A549 (cell line): ENCODE measurements around the gene ADAMTS2. TPM values are rescaled to one million over a fixed set of nuclear protein-coding genes. Genes with fewer than 3 reads are reported as not detected.

Experiments
- ATAC-seq, 2 experiments: fragments of 200-7000 bp in 1 of 2; fragments of >200 bp in 1 of 2; cut with Nextera tagmentation in 1 of 2; cut with Tn5 transposase in 1 of 2; 3 replicates each; pipeline versions ENCODE4 v1.8.0 to v1.9.1; 2018 to 2020; ENCODE audit warnings: mild to moderate bottlenecking in 1 of 2, moderate library complexity in 1 of 2
- CTCF ChIA-PET: fragments of 300-600 bp; sonication (Branson Sonifier 250); formaldehyde crosslinking; extraction: SDS; loops from one replicate; lab custom pipeline; 2021; ENCODE audit warnings: antibody characterized with exemption, inconsistent platforms; lab: Yijun Ruan, JAX
- POLR2A ChIA-PET: fragments of 350-600 bp; formaldehyde crosslinking; extraction: SDS; loops from one replicate; lab custom pipeline; 2021; ENCODE audit warnings: antibody characterized with exemption, inconsistent platforms; lab: Yijun Ruan, JAX
- DNase-seq, 2 experiments: peaks; one replicate each; pipeline versions ENCODE4 v3.0.0 to v3.0.0-alpha.2; 2011 to 2016; ENCODE audit warnings: low read depth in 1 of 2, low spot score in 1 of 2
- FAIRE-seq: peaks from 2 replicates; lab custom pipeline; 2011; peaks lifted over from hg19 to GRCh38; lab: Jason Lieb, UNC
- H3K27ac ChIP-seq, 2 experiments: fragments of >200 bp; sonication (Bioruptor Twin); formaldehyde crosslinking; 3 replicates each; pipeline ENCODE4 v1.5.1; 2016 to 2017
- H3K4me1 ChIP-seq: fragments of >200 bp; sonication (Bioruptor Twin); formaldehyde crosslinking; 3 replicates; pipeline ENCODE4 v1.6.1; 2016
- H3K4me2 ChIP-seq: fragments of >200 bp; sonication (Bioruptor Twin); formaldehyde crosslinking; 3 replicates; pipeline ENCODE4 v1.6.1; 2016
- H3K4me3 ChIP-seq: fragments of >200 bp; sonication (Bioruptor Twin); formaldehyde crosslinking; 3 replicates; pipeline ENCODE4 v1.5.1; 2016
- H3K9me3 ChIP-seq: fragments of >200 bp; sonication (Bioruptor Twin); formaldehyde crosslinking; 3 replicates; pipeline ENCODE4 v1.6.1; 2016
- BCL3 ChIP-seq: fragments of >200 bp; sonication (Bioruptor Twin); formaldehyde crosslinking; IDR thresholded peaks from 3 replicates; pipeline ENCODE4 v1.6.1; 2016
- EHF ChIP-seq: fragments of 250-450 bp; sonication (Bioruptor Pico); IDR thresholded peaks from 2 replicates; pipeline ENCODE4 v1.5.0; 2020; ENCODE audit warnings: mild to moderate bottlenecking
- EHMT2 ChIP-seq: fragments of 200-600 bp; sonication (generic); IDR thresholded peaks from 2 replicates; pipeline ENCODE4 v1.6.1; 2016; ENCODE audit warnings: antibody characterized with exemption, low read depth, mild to moderate bottlenecking, moderate library complexity
- EP300 ChIP-seq, 2 experiments: fragments of >200 bp; sonication (Bioruptor Twin); formaldehyde crosslinking; IDR thresholded peaks; 2 replicates in 1 of 2; 3 replicates in 1 of 2; pipeline ENCODE4 v1.6.1; 2016 to 2017
- FOSB ChIP-seq: fragments of 250-450 bp; sonication (Bioruptor Pico); IDR thresholded peaks from 2 replicates; pipeline ENCODE4 v1.5.0; 2020; ENCODE audit warnings: mild to moderate bottlenecking, moderate library complexity
- FOSL2 ChIP-seq, 2 experiments: fragments of 450-650 bp in 1 of 2; fragments of >200 bp in 1 of 2; sonication (Bioruptor Twin) in 1 of 2; formaldehyde crosslinking; IDR thresholded peaks; 2 replicates each; pipeline versions ENCODE4 v1.5.0 to v1.6.1; 2016 to 2020; ENCODE audit warnings: mild to moderate bottlenecking in 1 of 2, moderate library complexity in 1 of 2
- GATA3 ChIP-seq: IDR thresholded peaks from 2 replicates; pipeline ENCODE4 v1.6.1; 2012; ENCODE audit warnings: borderline replicate concordance
- HMGXB4 ChIP-seq: fragments of 250-450 bp; sonication (Bioruptor Pico); IDR thresholded peaks from 2 replicates; pipeline ENCODE4 v1.5.0; 2021; ENCODE audit warnings: mild to moderate bottlenecking, moderate library complexity, borderline replicate concordance
- HOXA7 ChIP-seq: fragments of 250-450 bp; sonication (Bioruptor Pico); IDR thresholded peaks from 2 replicates; pipeline ENCODE4 v1.5.0; 2020; ENCODE audit warnings: mild to moderate bottlenecking, moderate library complexity
- HOXB13 ChIP-seq: fragments of 250-450 bp; sonication (Bioruptor Pico); IDR thresholded peaks from 2 replicates; pipeline ENCODE4 v1.5.0; 2020; ENCODE audit warnings: low read depth, mild to moderate bottlenecking, moderate library complexity
- JUNB ChIP-seq: fragments of >200 bp; sonication (Bioruptor Twin); formaldehyde crosslinking; IDR thresholded peaks from 2 replicates; pipeline ENCODE4 v1.6.1; 2016
- KDM5A ChIP-seq: fragments of 200-600 bp; sonication (generic); IDR thresholded peaks from 2 replicates; pipeline ENCODE4 v1.6.1; 2016; ENCODE audit warnings: antibody characterized with exemption, mild to moderate bottlenecking
- MAZ ChIP-seq: fragments of 150-350 bp; IDR thresholded peaks from 2 replicates; pipeline ENCODE4 v1.6.1; 2014; ENCODE audit warnings: antibody characterized with exemption, low read depth, low read length, borderline replicate concordance
- NFE2L2 ChIP-seq: fragments of 150-350 bp; conservative IDR thresholded peaks from 2 replicates; pipeline ENCODE4 v1.6.1; 2014; ENCODE audit warnings: low read length
- NPAS2 ChIP-seq: fragments of 250-450 bp; sonication (Bioruptor Pico); IDR thresholded peaks from 2 replicates; pipeline ENCODE4 v1.8.0; 2022; ENCODE audit warnings: mild to moderate bottlenecking, moderate library complexity, borderline replicate concordance
- NR3C1 ChIP-seq: fragments of >200 bp; sonication (Bioruptor Twin); formaldehyde crosslinking; IDR thresholded peaks from 3 replicates; pipeline ENCODE4 v1.6.1; 2017
- POLR2A ChIP-seq: IDR thresholded peaks from 2 replicates; pipeline ENCODE4 v1.6.1; 2012; ENCODE audit warnings: mild to moderate bottlenecking, low read length
- RAD21 ChIP-seq, 2 experiments: fragments of >200 bp in 1 of 2; sonication (Bioruptor Twin) in 1 of 2; formaldehyde crosslinking in 1 of 2; IDR thresholded peaks in 1 of 2; conservative IDR thresholded peaks in 1 of 2; 2 replicates in 1 of 2; 3 replicates in 1 of 2; pipeline ENCODE4 v1.6.1; 2012 to 2018; ENCODE audit warnings: inconsistent platforms in 1 of 2
- RCOR1 ChIP-seq: fragments of 150-350 bp; IDR thresholded peaks from 2 replicates; pipeline ENCODE4 v1.6.1; 2014; ENCODE audit warnings: antibody characterized with exemption, low read length, low read depth
- RFX5 ChIP-seq: fragments of 450-650 bp; IDR thresholded peaks from 2 replicates; pipeline ENCODE4 v1.7.1; 2014; ENCODE audit warnings: antibody characterized with exemption, mild to moderate bottlenecking, moderate library complexity
- SMC3 ChIP-seq: fragments of >200 bp; sonication (Bioruptor Twin); formaldehyde crosslinking; IDR thresholded peaks from 3 replicates; pipeline ENCODE4 v1.6.1; 2018; ENCODE audit warnings: inconsistent platforms
- TP53 ChIP-seq: fragments of 250-450 bp; sonication (Bioruptor Pico); IDR thresholded peaks from 2 replicates; pipeline ENCODE4 v1.5.0; 2021; ENCODE audit warnings: mild to moderate bottlenecking, moderate library complexity
- ZNF302 ChIP-seq: fragments of 250-450 bp; sonication (Bioruptor Pico); IDR thresholded peaks from 2 replicates; pipeline ENCODE4 v1.9.0; 2021; ENCODE audit warnings: inconsistent platforms, mild to moderate bottlenecking, moderate library complexity
- WGBS: methylation state at CpG from one replicate; pipeline ENCODE4 v1.1.6; 2017; ENCODE audit errors: missing lambda C conversion rate; 5-methylcytosine and 5-hydroxymethylcytosine counted together
- polyA plus RNA-seq, 4 experiments: library from polyadenylated mRNA; depleted of rRNA in 3 of 4; stranded (reverse); fragments of >200 nt; fragmentation: RNase III in 1 of 4; extraction: RNeasy Plus Mini Kit Qiagen cat#74134 plus additional on column Dnase treatment in 1 of 4; gene quantifications; 2 replicates in 3 of 4; 3 replicates in 1 of 4; pipeline ENCODE4 v1.2.3, GENCODE V29; 2011 to 2017
- TF ChIP-seq, protein P1 (sequence below): fragments of >200 bp; sonication (Bioruptor Twin); formaldehyde crosslinking; IDR thresholded peaks from 2 replicates; pipeline ENCODE4 v1.6.1; 2016
- TF ChIP-seq, protein P2 (sequence below): IDR thresholded peaks from 2 replicates; pipeline ENCODE4 v1.6.1; 2012
- TF ChIP-seq, protein P3 (sequence below): IDR thresholded peaks from 2 replicates; pipeline ENCODE4 v1.6.1; 2012
- TF ChIP-seq, protein P4 (sequence below): IDR thresholded peaks from 2 replicates; pipeline ENCODE4 v1.6.1; 2012; ENCODE audit warnings: low read depth, borderline replicate concordance
- TF ChIP-seq, protein P5 (sequence below): fragments of 200-600 bp; sonication (generic); IDR thresholded peaks from 2 replicates; pipeline ENCODE4 v1.6.1; 2016; ENCODE audit warnings: antibody characterized with exemption, mild to moderate bottlenecking, moderate library complexity

The ADAMTS2 gene
- polyA plus RNA-seq, 2 of the 4 experiments (the other 2 are of a cell fraction), result not detected

DNA sequence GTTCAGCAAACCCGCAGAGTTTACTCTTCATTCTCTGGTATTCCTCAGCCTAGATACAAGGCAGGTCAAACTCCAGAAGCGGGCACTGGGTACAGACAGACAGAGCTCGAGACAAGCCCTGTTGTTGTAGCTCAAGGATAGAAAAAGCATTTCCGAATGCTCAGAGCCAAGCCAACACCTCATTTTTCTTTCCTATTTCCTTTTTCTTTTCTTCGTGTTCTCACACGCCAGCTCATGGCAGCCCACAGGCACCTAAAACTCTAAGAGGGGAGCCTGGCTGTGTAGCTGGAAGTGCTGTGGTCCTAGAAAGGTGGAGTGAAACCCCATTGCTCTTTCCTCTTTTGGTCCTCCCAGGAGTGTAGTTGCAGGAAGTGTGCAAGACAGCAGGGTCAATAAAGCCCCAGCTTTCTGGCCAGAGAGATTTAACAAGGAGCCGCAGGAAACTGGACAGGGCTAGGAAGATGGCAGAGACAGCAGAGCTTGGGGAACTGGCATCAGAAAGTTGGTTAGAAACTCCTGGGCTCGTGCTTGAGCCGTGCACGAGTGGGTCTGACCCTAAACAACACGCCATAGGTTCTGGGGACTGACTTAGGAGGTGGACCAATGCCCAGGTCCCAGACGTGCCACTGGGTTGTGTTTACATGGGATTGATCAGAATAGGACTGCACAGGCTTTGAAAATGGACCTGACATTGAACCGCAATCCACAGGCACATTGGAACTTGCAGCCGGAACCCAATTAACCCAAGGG is 41.6 kb downstream of the ADAMTS2 start:
- WGBS, result 38% methylated on average over 14 of the region's 14 CpGs
- no peak for DNase-seq
- Histone ChIP-seq H3K4me2 (no peak overlapping the region), H3K27ac (no peak overlapping the region), H3K4me1 (no peaks in the 10 kb centered on the region), H3K4me3 (no peak overlapping the region), H3K9me3 (no peaks in the 10 kb centered on the region; the same call in 2 of the 3 replicates)
- POLR2A ChIA-PET, result no interaction called here
- no peak for FAIRE-seq
- CTCF ChIA-PET, result no interaction called here
- no peak for ATAC-seq
- TF ChIP-seq FOSL2 (IDR thresholded peaks at IDR 0.05) (no peak), FOSL2 (CRISPR knock-in tag; IDR thresholded peaks at IDR 0.05) (no peak), HMGXB4 (CRISPR knock-in tag) (no peak), ZNF302 (CRISPR knock-in tag) (no peak), EP300 (IDR thresholded peaks at IDR 0.05) (no peak), RCOR1 (no peak), RAD21 (conservative IDR thresholded peaks at IDR 0.05 in 1 of 2, IDR thresholded peaks at IDR 0.05 in 1 of 2) (no peak), MAZ (no peak), NR3C1 (no peak), EHMT2 (no peak), HOXA7 (CRISPR knock-in tag) (no peak), FOSB (no peak), JUNB (no peak), KDM5A (no peak), EHF (CRISPR knock-in tag) (no peak), POLR2A (no peak)
- TF ChIP-seq, protein P1, sequence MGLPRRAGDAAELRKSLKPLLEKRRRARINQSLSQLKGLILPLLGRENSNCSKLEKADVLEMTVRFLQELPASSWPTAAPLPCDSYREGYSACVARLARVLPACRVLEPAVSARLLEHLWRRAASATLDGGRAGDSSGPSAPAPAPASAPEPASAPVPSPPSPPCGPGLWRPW, result no peak
- TF ChIP-seq, protein P2, sequence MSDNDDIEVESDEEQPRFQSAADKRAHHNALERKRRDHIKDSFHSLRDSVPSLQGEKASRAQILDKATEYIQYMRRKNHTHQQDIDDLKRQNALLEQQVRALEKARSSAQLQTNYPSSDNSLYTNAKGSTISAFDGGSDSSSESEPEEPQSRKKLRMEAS, result no peak

DNA sequence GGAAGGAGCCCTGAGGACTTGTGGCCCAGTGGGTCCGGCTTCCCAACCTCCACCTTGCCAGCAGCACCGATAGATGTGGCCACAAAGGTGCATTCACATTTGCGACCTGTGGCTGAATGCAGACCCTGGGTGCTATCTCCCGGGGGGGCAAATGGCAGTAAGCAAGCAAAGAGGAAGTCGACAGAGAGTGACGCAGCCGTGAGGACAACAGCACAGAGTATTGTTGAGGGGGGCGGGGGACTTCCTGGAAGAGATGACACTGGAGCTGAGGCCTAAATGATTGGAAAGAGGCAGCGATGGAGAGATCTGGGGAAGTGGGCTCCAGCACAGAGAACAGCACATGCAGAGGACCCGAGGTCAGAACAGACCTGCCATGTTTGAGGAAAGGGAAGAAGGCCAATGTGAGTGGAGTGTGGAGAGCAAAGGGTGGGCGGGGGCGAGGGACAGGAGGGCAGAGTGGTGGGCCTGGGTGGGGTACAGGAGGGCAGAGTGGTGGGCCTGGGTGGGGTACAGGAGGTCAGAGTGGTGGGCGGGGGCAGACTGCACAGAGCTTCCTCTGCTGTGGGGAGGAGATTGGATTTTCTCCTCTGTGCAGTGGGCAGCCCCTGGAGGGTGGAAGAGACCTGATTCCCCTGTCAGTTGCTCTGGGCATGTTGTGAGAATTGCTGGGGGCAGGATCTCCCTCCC is 42.6 kb downstream of the ADAMTS2 start:
- H3K4me1 ChIP-seq, result no peaks in the 10 kb centered on the region
- FAIRE-seq (no peak), ATAC-seq (no peak), DNase-seq (no peak)
- H3K27ac ChIP-seq, result no peak overlapping the region
- ChIA-PET POLR2A (no interaction called here), CTCF (no interaction called here)
- H3K4me2 ChIP-seq, result no peak overlapping the region
- WGBS, result 39% methylated on average over 10 of the region's 13 CpGs
- H3K9me3 ChIP-seq, result peaks cover 4% of the 10 kb centered on the region; the same call in 1 of the 3 replicates
- H3K4me3 ChIP-seq, result no peak overlapping the region
- TF ChIP-seq, protein P3, sequence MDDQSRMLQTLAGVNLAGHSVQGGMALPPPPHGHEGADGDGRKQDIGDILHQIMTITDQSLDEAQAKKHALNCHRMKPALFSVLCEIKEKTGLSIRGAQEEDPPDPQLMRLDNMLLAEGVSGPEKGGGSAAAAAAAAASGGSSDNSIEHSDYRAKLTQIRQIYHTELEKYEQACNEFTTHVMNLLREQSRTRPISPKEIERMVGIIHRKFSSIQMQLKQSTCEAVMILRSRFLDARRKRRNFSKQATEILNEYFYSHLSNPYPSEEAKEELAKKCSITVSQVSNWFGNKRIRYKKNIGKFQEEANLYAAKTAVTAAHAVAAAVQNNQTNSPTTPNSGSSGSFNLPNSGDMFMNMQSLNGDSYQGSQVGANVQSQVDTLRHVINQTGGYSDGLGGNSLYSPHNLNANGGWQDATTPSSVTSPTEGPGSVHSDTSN, result no peak
- TF ChIP-seq, protein P4, sequence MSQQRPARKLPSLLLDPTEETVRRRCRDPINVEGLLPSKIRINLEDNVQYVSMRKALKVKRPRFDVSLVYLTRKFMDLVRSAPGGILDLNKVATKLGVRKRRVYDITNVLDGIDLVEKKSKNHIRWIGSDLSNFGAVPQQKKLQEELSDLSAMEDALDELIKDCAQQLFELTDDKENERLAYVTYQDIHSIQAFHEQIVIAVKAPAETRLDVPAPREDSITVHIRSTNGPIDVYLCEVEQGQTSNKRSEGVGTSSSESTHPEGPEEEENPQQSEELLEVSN, result no peak
- TF ChIP-seq FOSB, result no peak
- no peak for TF ChIP-seq SMC3
- no peak for TF ChIP-seq HOXB13
- TF ChIP-seq KDM5A, result no peak
- no peak for TF ChIP-seq FOSL2 (IDR thresholded peaks at IDR 0.05)
- TF ChIP-seq FOSL2 (CRISPR knock-in tag; IDR thresholded peaks at IDR 0.05), result no peak
- TF ChIP-seq TP53 (CRISPR knock-in tag), result no peak
- TF ChIP-seq NPAS2 (CRISPR knock-in tag), result no peak
- TF ChIP-seq GATA3, result no peak
- no peak for TF ChIP-seq RFX5
- TF ChIP-seq, protein P5, sequence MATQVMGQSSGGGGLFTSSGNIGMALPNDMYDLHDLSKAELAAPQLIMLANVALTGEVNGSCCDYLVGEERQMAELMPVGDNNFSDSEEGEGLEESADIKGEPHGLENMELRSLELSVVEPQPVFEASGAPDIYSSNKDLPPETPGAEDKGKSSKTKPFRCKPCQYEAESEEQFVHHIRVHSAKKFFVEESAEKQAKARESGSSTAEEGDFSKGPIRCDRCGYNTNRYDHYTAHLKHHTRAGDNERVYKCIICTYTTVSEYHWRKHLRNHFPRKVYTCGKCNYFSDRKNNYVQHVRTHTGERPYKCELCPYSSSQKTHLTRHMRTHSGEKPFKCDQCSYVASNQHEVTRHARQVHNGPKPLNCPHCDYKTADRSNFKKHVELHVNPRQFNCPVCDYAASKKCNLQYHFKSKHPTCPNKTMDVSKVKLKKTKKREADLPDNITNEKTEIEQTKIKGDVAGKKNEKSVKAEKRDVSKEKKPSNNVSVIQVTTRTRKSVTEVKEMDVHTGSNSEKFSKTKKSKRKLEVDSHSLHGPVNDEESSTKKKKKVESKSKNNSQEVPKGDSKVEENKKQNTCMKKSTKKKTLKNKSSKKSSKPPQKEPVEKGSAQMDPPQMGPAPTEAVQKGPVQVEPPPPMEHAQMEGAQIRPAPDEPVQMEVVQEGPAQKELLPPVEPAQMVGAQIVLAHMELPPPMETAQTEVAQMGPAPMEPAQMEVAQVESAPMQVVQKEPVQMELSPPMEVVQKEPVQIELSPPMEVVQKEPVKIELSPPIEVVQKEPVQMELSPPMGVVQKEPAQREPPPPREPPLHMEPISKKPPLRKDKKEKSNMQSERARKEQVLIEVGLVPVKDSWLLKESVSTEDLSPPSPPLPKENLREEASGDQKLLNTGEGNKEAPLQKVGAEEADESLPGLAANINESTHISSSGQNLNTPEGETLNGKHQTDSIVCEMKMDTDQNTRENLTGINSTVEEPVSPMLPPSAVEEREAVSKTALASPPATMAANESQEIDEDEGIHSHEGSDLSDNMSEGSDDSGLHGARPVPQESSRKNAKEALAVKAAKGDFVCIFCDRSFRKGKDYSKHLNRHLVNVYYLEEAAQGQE, result no peak
- TF ChIP-seq POLR2A, result no peak
- TF ChIP-seq NFE2L2, result no peak
- TF ChIP-seq BCL3, result no peak
